Spleen (tissue), 11 donors: Measurements from ENCODE around the gene SORCS3. TPM values are rescaled to one million over a fixed set of nuclear protein-coding genes. Genes with fewer than 3 reads are reported as not detected.

Experiments
- DNase-seq: peaks from one replicate; pipeline ENCODE4 v3.0.0-alpha.2; 2020
- H3K27ac ChIP-seq, 8 donors: fragments of 200-600 bp; sonication (generic) in 7 of 8; 1 replicate in 4 of 8; 2 replicates in 4 of 8; pipeline versions ENCODE4 v1.5.0 to v1.8.0; 2016 to 2021; ENCODE audit warnings: inconsistent platforms in 4 of 8, mild to moderate bottlenecking in 4 of 8, moderate library complexity in 1 of 8
- H3K27me3 ChIP-seq, 7 donors: fragments of 200-600 bp; sonication (generic) in 6 of 7; replicated peaks in 1 of 7; 1 replicate in 4 of 7; 2 replicates in 3 of 7; pipeline versions ENCODE4 v1.5.0 to v1.8.0; 2016 to 2021; ENCODE audit warnings: inconsistent platforms in 3 of 7, mild to moderate bottlenecking in 1 of 7
- H3K36me3 ChIP-seq, 6 donors: fragments of 200-600 bp; sonication (generic) in 5 of 6; 1 replicate in 4 of 6; 2 replicates in 2 of 6; pipeline versions ENCODE4 v1.5.0 to v1.8.0; 2016 to 2021; ENCODE audit warnings: inconsistent platforms in 2 of 6
- H3K4me1 ChIP-seq, 6 donors: fragments of 200-600 bp; sonication (generic) in 5 of 6; 1 replicate in 3 of 6; 2 replicates in 3 of 6; pipeline versions ENCODE4 v1.5.0 to v1.8.0; 2016 to 2021; ENCODE audit warnings: inconsistent platforms in 3 of 6
- H3K4me3 ChIP-seq, 8 donors: fragments of 200-600 bp; sonication (generic) in 7 of 8; 1 replicate in 4 of 8; 2 replicates in 4 of 8; pipeline versions ENCODE4 v1.5.0 to v1.8.0; 2016 to 2021; ENCODE audit warnings: inconsistent platforms in 4 of 8, mild to moderate bottlenecking in 4 of 8, moderate library complexity in 2 of 8
- H3K9me3 ChIP-seq, 8 donors: fragments of 200-600 bp; sonication (generic) in 7 of 8; 1 replicate in 4 of 8; 2 replicates in 4 of 8; pipeline versions ENCODE4 v1.5.0 to v1.8.0; 2016 to 2021; ENCODE audit warnings: inconsistent platforms in 4 of 8
- CTCF ChIP-seq, 11 experiments: fragments of 200-600 bp in 7 of 11; fragments of 450-650 bp in 4 of 11; sonication (generic) in 4 of 11; IDR thresholded peaks in 8 of 11; conservative IDR thresholded peaks in 3 of 11; 1 replicate in 7 of 11; 2 replicates in 4 of 11; pipeline versions ENCODE4 v1.4.0 to v1.8.0; 2016 to 2021; ENCODE audit warnings: antibody characterized with exemption in 11 of 11, inconsistent platforms in 4 of 11, mild to moderate bottlenecking in 1 of 11
- POLR2A ChIP-seq, 3 donors: fragments of 450-650 bp; IDR thresholded peaks; one replicate each; pipeline ENCODE4 v1.5.1; 2017; ENCODE audit warnings: antibody characterized with exemption in 3 of 3, mild to moderate bottlenecking in 1 of 3
- POLR2AphosphoS5 ChIP-seq, 3 donors: sonication (generic); formaldehyde crosslinking; IDR thresholded peaks; one replicate each; pipeline ENCODE4 v1.5.1; 2017; ENCODE audit warnings: antibody characterized with exemption in 3 of 3
- WGBS, 5 donors: extraction: QIAGEN DNeasy Blood & Tissue Kit in 3 of 5; methylation state at CpG; one replicate each; pipeline versions ENCODE4 v1.1.5 to v1.1.7; 2013 to 2018; 5-methylcytosine and 5-hydroxymethylcytosine counted together
- intact Hi-C: fragments of 100-400 bp; cut with DNase I; formaldehyde crosslinking; loops from one replicate; pipeline ENCODE4 v1.15.0; 2023; ENCODE audit warnings: low total_unique reads
- polyA plus RNA-seq, 3 donors: library from polyadenylated mRNA; stranded (reverse); fragments of 200-250 nt; gene quantifications; one replicate each; pipeline ENCODE4 v1.2.1, GENCODE V29; 2013
- total RNA-seq, 7 donors: library from RNA; depleted of rRNA in 3 of 7; stranded (reverse); fragments of >200 nt in 3 of 7; fragmentation: NEBNext Ultra II Directional in 4 of 7; extraction: Animal tissue kit (Norgen Biotek cat#: 25700) in 4 of 7; gene quantifications; one replicate each; pipeline versions ENCODE4 v1.1.0 to v1.2.1, GENCODE V29; 2016 to 2021
- donor health status: healthy with polysubstance abuse.
- donor health status: DM: no; HTN: no; CAD: no; lungs with moderate emphysema.
- donor health status: DM: no; HTN: no; CAD: no.
- donor health status: Bipolar disorder and iron deficiency.
- donor health status: healthy.
- donor health status: DM: no; HTN: no; CAD: no.
- donor health status: DM: yes; HTN: yes; CAD: no.

The SORCS3 gene
- total and polyA plus RNA-seq, 10 donors: 0.03 to 0.06 TPM; not detected in 8

GRCh38 chr10:105154736-105155135, 513.6 kb downstream of the SORCS3 start:
- no peak for TF ChIP-seq CTCF (IDR thresholded peaks at IDR 0.05 in 8 of 11, conservative IDR thresholded peaks at IDR 0.05 in 3 of 11)
- no peak for TF ChIP-seq POLR2AphosphoS5 (IDR thresholded peaks at IDR 0.05)
- TF ChIP-seq POLR2A (IDR thresholded peaks at IDR 0.05): no peak
- no peak for DNase-seq
- H3K27me3 ChIP-seq: no peaks in the 10 kb centered on the region
- H3K9me3 ChIP-seq: no peaks in the 10 kb centered on the region
- H3K4me3 ChIP-seq: no peak overlapping the region
- H3K36me3 ChIP-seq: no peaks in the 10 kb centered on the region
- no peaks in the 10 kb centered on the region for H3K4me1 ChIP-seq
- H3K27ac ChIP-seq: no peak overlapping the region
- WGBS, 5 donors: 74 to 92% (median 86%) methylated on average over 4 of the region's 4 CpGs
- intact Hi-C loops: no loop called here

- intact Hi-C loops: no loop called here
These were observed 518.2 kb downstream of the SORCS3 start for GRCh38 chr10:105159268-105159667.

GRCh38 chr10:105161149-105161548, 520.1 kb downstream of the SORCS3 start:
- Histone ChIP-seq H3K9me3 (no peaks in the 10 kb centered on the region), H3K4me1 (no peaks in the 10 kb centered on the region), H3K4me3 (no peak overlapping the region), H3K27ac (no peak overlapping the region), H3K36me3 (no peaks in the 10 kb centered on the region), H3K27me3 (no peaks in the 10 kb centered on the region)
- no peak for TF ChIP-seq CTCF (IDR thresholded peaks at IDR 0.05 in 8 of 11, conservative IDR thresholded peaks at IDR 0.05 in 3 of 11)
- TF ChIP-seq POLR2AphosphoS5 (IDR thresholded peaks at IDR 0.05): no peak
- no peak for TF ChIP-seq POLR2A (IDR thresholded peaks at IDR 0.05)
- no peak for DNase-seq
- intact Hi-C loops: no loop called here
- 86 to 92% (median 89%) methylated on average over 4 of the region's 4 CpGs for WGBS, 5 donors

More at GRCh38 chr10:105159268-105159667, 518.2 kb downstream of the SORCS3 start:
- Histone ChIP-seq H3K9me3 (no peaks in the 10 kb centered on the region), H3K27me3 (no peaks in the 10 kb centered on the region), H3K27ac (no peak overlapping the region), H3K4me3 (no peak overlapping the region), H3K36me3 (no peaks in the 10 kb centered on the region), H3K4me1 (no peaks in the 10 kb centered on the region)
- no peak for DNase-seq
- TF ChIP-seq POLR2A (IDR thresholded peaks at IDR 0.05): no peak
- no peak for TF ChIP-seq CTCF (IDR thresholded peaks at IDR 0.05 in 8 of 11, conservative IDR thresholded peaks at IDR 0.05 in 3 of 11)
- no peak for TF ChIP-seq POLR2AphosphoS5 (IDR thresholded peaks at IDR 0.05)
- 50 to 85% (median 69%) methylated on average over 1 of the region's 1 CpG for WGBS, 5 donors

GRCh38 chr10:105161767-105162166, 520.7 kb downstream of the SORCS3 start:
- Histone ChIP-seq H3K4me1 (no peaks in the 10 kb centered on the region), H3K4me3 (no peak overlapping the region), H3K27me3 (no peaks in the 10 kb centered on the region), H3K9me3 (no peaks in the 10 kb centered on the region), H3K27ac (no peak overlapping the region), H3K36me3 (no peaks in the 10 kb centered on the region)
- intact Hi-C loops: no loop called here
- TF ChIP-seq CTCF (IDR thresholded peaks at IDR 0.05 in 8 of 11, conservative IDR thresholded peaks at IDR 0.05 in 3 of 11) (no peak), POLR2AphosphoS5 (IDR thresholded peaks at IDR 0.05) (no peak), POLR2A (IDR thresholded peaks at IDR 0.05) (no peak)
- 17 to 23% (median 20%) methylated on average over 4 of the region's 4 CpGs for WGBS, 5 donors
- DNase-seq: no peak
